OCI-M2 (cell line): ENCODE measurements around the gene NFATC2.

Experiments
- DNase-seq: peaks from one replicate; lab custom pipeline; 2025; ENCODE audit not compliant: unreplicated experiment; lab: John Stamatoyannopoulos, UW

NFATC2 gene

GRCh38 chr20:51380401-51381385 lies 161.8 kb downstream of the NFATC2 start:
- no peak for DNase-seq

GRCh38 chr20:51379601-51380341 lies 162.7 kb downstream of the NFATC2 start:
- no peak for DNase-seq

GRCh38 chr20:51378171-51378928 lies 164.2 kb downstream of the NFATC2 start:
- no peak for DNase-seq

GRCh38 chr20:51377132-51377531 lies 165.4 kb downstream of the NFATC2 start:
- no peak for DNase-seq

- DNase-seq = no peak
Measured at GRCh38 chr20:51376111-51376510, 166.4 kb downstream of the NFATC2 start.

GRCh38 chr20:51375561-51375960 lies 167.0 kb downstream of the NFATC2 start:
- no peak for DNase-seq

- no peak for DNase-seq
Measured at GRCh38 chr20:51374961-51375360, 167.6 kb downstream of the NFATC2 start.

- no peak for DNase-seq
Measured at GRCh38 chr20:51374456-51374830, 168.1 kb downstream of the NFATC2 start.

GRCh38 chr20:51373713-51374455 lies 168.6 kb downstream of the NFATC2 start:
- DNase-seq = no peak

- DNase-seq = no peak
Measured at GRCh38 chr20:51372966-51373365, 169.6 kb downstream of the NFATC2 start.

- DNase-seq = no peak
Measured at GRCh38 chr20:51372176-51372803, 170.2 kb downstream of the NFATC2 start.

GRCh38 chr20:51371720-51372119 lies 170.8 kb downstream of the NFATC2 start:
- no peak for DNase-seq

- no peak for DNase-seq
Measured at GRCh38 chr20:51369503-51369902, 173.0 kb downstream of the NFATC2 start.

GRCh38 chr20:51368461-51369211 lies 173.9 kb downstream of the NFATC2 start:
- DNase-seq = no peak

- DNase-seq = no peak
Measured at GRCh38 chr20:51366155-51366886, 176.2 kb downstream of the NFATC2 start.

- DNase-seq = no peak
Measured at GRCh38 chr20:51365670-51366069, 176.8 kb downstream of the NFATC2 start.

GRCh38 chr20:51363813-51364212 lies 178.7 kb downstream of the NFATC2 start:
- no peak for DNase-seq

- no peak for DNase-seq
Measured at GRCh38 chr20:51363378-51363777, 179.1 kb downstream of the NFATC2 start.

GRCh38 chr20:51362254-51362653 lies 180.3 kb downstream of the NFATC2 start:
- DNase-seq = no peak
